COLO668 (cell line): ENCODE data around the gene ULBP3.
A peak's percentile ranks its signal among the peaks of the same experiment; 100 is the strongest.
"Not testable (repeated sequence)": the region's sequence is repeated elsewhere in the genome, so short reads cannot be mapped to it uniquely, and the experiment has no call there.

Experiments used
- DNase-seq: peaks from one replicate; lab custom pipeline; 2025; ENCODE audit not compliant: unreplicated experiment; lab: John Stamatoyannopoulos, UW

Gene ULBP3

DNA sequence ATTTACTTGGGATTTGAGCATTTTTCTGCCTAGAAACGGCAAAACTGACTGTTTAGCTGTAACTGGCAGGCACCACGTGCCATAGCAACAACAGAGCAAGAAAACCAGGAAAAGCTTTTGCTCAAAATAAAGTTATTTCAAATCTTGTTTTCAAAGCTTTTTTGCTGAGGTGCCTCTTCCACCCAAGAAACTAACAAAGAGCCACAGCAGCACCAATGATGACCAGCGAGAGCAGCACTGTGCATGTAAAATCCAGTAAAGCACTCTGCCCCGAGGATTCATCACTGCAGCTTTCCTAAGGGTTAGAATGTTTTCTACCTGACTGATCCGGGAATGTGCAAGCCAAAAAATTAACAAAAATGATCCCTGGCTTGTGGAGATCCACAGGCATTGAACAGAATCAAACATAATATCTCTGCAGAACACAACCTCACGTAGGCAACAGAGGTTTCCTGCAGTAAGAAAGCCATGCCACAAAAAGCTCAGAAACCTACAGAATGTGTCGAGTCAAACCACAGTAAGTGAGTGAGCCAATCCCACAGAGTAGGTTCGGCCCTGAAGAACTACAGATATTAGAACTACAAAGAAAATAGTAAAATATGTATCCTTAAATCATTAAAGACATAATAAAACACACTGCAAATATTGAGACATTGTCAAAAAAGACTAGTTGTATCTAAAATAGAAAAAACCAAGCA, 7.4 kb upstream of the ULBP3 start:
- DNase-seq, result no peak

DNA sequence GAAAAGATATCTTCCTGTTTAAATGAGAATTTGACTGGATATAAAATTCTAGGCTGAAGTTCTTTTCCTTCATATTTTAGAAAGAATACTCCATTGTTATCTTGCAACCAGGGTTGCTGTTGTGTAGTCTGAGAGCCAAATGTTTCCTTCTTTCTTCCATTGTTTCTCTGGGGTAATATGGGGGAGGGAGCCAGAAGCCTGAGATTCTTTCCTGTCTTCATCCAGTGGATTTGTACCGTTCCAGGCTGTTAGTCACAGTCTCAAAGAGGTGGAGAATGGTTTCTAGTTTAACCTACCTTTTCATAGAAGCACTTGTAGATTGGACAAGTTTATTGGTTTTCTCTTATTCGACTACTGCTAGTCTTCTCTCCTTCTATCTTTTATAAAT, 6.1 kb upstream of the ULBP3 start:
- DNase-seq, result no peak

DNA sequence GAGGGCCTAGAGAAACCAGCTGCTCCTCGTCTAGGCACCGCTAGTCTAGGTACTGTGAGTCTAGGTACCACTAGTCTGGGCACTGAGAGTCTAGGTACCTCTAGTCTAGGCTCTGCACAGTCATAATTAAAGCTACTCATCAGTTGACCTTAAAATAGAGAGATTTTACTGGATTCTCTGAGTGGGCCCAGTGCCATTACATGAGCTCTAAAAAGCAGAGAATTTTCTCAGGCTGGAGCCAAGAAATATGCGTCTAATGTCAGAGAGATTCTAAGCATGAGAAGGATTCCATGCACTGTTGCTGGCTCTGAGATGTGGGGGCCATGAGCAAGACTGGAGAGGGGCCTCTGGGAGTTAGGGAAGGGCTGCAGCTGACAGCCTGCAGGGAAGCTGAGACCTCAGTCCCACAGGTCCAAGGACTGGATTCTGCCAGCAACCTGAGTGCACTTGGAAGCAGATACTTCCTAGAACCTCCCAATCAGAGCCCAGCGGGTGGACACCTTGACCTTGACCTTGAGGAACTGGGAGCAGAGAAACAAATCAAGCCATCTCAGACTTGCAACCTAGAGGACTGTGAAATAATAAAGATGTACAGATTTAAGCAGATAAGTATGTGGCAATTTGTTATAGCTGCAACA, 5.6 kb upstream of the ULBP3 start:
- DNase-seq, result not testable (repeated sequence)

DNA sequence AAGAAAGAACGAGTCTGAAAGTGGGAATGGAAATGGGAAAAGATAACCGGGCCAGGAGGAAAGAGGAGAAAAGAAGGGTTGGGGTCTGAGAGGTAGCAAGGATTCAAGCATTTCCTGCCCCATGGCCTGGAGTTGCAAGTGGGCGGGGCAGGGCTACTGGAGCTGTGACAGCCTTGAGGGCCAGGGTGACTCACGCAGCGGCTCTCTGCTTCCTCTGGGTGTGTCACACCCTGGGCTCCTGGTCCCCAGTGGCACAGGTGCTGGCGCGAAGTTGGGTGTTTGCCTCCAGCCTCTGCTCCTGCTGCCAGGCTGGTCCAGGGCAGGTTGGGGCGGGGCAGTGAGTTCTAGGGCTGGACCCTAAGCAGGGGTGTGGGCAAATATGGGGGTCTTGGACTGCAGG, 3.3 kb upstream of the ULBP3 start:
- peak; percentile 81 for DNase-seq

DNA sequence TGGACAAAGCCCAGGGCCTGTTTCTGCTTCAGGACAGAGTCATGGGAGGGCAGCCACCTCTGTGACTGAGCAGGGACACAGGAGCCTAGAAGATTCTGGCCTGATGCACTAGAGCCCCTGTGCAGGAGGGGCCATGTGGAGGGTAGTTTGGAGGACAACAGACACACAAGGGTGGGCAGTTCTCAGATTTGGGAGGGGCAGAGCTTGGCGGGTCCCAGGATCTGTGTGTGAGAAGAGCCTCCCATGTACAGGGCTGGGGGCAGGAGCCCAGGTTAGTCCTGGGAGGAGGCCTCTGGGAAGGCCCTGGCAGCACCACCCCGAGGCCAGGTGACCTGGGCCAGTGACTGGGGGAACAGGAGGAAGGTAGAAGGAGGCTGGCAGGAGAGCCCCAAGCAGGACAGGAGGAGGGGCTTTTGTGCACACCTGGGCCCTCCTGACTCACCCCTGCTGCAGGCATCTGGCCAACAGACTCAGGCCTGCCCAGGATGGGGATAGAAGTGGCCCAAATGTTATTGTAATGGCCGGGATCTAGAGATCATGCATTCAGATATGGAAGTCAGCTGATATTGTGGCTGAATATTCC, 1.4 kb upstream of the ULBP3 start:
- no peak for DNase-seq

- DNase-seq, result peak; percentile 27
Observed at GRCh38 chr6:150069706-150070105, 785 bp upstream of the ULBP3 start.

GRCh38 chr6:150068151-150068550, 770 bp downstream of the ULBP3 start:
- DNase-seq, result no peak

GRCh38 chr6:150065083-150065482, 3.8 kb downstream of the ULBP3 start:
- DNase-seq, result no peak

DNA sequence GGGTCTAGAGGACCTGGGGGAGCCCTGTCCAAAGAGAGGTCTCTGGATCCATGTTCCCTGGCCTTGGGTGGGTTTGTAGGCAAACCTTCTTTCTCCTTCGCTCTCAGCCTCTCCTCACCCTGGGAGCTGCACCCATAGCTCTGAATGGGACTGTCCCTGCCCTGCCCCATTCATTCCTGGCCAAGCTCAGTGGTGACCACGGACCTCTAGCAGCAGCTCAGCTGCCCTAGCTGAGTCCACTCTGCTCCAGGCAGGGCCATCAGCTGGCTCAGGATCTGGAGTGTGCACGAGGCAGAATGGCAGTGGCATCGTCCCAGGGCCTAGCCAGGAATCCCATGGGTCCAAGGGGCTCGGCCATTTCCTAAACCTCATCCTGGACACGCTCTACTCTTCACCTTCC, 5.3 kb downstream of the ULBP3 start:
- DNase-seq, result no peak

- not testable (repeated sequence) for DNase-seq
Observed at GRCh38 chr6:150059973-150060372, 8.9 kb downstream of the ULBP3 start.

GRCh38 chr6:150058986-150059385, 9.9 kb downstream of the ULBP3 start:
- DNase-seq, result no peak

DNA sequence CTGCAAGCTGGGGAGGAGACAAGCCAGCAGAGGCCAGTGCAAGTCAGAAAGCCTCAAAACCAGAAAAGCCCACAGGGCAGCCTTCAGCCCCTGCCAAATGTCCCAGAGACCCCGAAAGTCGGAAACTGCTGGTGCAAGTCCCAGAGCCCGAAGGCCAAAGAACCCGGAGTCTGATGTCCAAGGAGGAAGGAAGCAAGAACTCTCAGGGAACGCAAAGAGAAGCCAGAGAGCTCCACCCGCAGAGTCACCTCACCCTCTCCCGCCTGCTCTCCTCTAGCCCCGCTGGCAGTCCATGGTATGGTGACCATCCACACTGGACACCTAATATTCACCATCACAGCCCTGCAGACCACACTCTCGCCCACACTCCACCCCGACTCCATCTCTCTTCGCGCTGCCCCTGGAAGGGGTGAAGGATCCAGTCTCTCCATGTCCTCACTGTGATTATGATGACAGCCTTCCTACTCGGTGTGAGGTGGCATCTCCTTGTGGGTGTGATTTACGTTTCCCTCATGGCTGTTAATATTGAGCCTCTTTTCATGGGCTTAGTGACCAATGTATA, 10.6 kb downstream of the ULBP3 start:
- DNase-seq, result no peak

- no peak for DNase-seq
Observed at GRCh38 chr6:150057501-150057951, 11.4 kb downstream of the ULBP3 start.

DNA sequence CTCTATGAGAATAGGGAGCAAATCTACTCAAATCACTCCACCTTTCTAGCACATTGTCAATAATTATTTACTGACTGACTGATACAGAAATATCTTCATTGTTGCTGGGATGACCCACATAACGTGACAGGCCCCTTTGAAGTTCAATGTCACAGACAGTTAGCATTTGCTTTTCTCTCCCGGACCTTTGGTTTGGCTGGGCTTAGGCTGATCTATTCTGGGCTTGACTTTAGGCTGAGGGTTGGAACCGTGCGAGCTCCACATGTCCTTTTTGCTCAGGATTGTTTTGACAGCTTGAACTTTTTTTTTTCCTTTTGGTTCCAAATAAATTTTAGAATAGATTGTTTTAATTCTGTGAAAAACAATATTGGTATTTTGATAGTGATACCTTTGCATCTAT, 12.0 kb downstream of the ULBP3 start:
- DNase-seq, result no peak

DNA sequence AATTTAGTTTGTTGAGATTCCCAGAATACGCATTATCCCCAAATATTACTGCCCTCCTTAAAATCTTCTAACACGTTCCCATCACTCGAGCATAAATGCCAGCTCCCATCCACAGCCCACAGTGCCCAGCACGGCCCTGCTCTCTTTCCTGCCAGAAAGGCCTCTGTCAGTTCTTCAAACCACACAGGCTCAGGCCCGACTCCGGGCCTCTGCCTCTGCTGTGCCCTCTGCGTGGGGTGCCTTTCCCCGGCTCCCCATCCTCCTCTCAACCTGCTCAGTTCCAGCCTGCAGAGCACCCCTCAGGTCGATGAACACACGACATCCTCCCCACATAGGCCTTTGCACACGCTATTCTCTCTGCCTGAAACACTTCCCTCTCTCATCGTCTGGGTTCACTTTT, 12.8 kb downstream of the ULBP3 start:
- DNase-seq, result no peak

- DNase-seq, result no peak
Observed at GRCh38 chr6:150055131-150055530, 13.8 kb downstream of the ULBP3 start.

DNA sequence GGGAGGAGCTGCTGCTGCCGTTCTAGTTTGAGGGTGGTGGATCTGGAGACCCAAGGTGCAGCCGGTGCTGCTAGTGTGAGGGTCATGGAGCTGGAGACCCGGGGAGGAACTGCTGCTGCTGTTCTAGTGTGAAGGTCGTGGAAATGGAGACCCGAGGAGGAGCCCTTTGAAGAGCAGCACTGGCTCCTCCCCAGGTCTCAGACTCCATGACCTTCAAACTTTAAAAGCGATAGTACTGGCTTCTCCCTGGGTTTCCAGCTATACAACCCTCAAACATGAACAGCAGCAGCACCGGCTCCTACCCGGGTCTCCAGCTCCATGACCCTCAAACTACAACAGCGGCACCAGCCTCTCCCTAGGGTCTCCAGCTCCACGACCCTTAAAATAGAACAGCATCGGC, 15.5 kb downstream of the ULBP3 start:
- DNase-seq, result no peak

DNA sequence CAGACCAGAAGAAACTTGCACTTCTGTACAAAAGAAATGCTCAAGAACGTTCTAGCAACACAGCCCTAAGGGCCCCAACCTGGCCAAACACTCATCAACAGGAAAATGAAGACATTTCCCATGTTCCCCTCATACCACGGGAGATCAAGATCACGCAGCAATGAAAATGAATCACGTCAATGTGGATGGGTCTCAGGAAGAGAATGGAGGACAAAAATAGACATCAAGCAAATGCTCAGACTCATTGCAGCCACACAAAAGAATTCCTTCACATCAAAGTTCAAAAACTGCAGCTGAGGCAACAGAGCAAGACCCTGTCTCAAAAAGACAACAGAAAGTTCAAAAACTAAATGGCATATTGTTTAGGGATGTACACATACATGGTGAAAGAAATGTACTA, 18.1 kb downstream of the ULBP3 start:
- no peak for DNase-seq

DNA sequence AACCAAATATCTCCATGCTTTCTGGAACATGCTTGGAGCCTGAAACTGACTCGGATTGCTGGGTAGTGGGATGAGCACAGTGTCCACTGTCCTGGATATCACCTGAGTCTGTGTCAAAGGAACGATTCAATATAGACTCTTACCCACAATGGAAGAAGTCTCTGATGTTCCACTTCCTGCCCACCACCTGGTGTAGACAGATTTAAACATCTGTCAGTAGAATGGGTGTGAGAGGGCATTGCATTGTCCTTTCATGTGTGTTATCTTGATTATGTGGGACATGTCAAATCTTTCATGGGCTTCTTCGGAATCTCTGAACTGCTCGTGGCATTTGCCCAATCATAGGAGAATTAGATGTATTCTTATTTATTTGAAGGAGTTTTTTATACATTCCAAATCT, 20.8 kb downstream of the ULBP3 start:
- no peak for DNase-seq

DNA sequence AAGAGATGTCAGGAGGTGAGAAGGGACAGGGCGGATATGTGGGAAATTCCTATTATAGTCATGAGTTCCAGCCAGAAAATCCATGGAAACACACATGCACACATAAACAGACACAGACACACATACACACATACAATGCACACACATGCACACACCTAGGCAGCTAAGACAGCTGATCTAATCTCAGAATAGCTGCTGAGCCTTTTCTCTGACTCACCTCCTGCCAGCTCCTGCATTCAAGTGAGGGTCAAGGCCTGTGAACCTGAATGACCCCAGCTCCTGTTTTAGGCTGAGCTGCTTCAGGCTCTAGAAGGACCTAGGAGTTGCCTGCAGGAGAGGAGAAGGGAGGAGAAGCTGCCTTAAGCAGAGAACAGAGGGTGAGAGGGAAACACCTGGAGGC, 22.0 kb downstream of the ULBP3 start:
- no peak for DNase-seq

DNA sequence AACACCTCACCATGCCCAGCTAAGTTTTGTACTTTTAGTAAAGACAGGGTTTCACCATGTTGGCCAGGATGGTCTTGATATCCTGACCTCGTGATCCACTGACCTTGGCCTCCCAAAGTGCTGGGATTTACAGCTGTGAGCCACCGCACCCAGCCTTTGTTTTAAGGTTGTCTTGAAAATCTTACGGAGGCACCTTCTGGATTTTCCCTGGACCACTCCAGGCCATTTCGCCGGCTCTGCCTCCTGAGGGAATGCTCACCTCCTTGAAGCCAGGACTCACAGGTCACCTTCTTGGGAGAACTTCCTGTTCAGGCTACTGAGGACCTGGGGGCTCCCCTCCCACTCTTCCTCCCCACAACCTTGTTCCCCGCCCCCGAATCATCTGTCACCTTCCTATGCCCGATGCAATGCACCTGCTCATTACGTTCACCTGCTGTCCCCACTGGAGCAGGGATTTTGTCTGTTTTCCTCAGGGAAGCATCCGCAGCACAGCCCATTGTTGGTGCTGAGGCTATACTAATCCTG, 24.2 kb downstream of the ULBP3 start:
- DNase-seq, result no peak
